ENCODE data around the gene PIGS.

DNA sequence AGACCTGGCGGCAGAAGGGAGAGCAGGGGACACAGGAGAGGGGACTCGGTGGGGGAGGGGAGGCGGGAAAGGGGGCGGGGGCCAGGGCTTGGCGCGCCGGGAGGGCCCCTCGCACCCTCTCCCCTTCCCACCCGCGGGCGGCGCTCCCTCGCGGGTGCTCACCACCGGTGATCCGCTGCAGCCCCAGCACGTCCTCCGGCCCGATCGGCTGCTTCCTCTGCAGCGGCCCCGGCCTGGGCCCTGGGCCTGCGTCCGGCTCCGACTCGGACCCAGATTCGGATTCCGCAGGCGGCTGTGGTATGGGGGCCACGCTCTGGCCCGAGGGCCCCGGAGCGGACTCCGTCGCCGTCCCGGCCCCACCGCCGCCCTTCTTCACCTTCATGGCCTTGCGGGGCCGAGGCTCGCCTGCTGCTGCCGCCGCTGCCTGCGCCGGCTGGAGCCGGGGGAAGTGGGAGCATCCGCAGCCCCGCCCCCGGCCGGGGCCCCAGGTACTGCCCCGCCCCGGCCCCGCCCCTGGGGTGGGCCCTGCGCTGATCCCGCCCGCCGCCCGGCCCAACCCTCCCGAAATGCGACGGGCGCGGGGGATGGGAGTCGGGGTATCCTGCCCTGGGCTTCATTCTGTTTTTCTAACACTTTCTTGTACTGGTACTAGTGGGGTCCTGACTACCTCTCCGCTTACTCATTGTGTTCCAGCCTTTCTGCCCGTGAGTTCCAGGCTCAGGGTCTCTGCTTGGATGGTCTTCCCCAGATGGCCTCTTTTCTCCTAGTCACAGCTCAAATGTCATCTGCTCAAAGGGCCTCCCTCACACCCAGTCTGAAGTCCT is 18.9 kb downstream of the PIGS start, which contains the start of gene UNC119:
- TF ChIP-seq, protein P1, sequence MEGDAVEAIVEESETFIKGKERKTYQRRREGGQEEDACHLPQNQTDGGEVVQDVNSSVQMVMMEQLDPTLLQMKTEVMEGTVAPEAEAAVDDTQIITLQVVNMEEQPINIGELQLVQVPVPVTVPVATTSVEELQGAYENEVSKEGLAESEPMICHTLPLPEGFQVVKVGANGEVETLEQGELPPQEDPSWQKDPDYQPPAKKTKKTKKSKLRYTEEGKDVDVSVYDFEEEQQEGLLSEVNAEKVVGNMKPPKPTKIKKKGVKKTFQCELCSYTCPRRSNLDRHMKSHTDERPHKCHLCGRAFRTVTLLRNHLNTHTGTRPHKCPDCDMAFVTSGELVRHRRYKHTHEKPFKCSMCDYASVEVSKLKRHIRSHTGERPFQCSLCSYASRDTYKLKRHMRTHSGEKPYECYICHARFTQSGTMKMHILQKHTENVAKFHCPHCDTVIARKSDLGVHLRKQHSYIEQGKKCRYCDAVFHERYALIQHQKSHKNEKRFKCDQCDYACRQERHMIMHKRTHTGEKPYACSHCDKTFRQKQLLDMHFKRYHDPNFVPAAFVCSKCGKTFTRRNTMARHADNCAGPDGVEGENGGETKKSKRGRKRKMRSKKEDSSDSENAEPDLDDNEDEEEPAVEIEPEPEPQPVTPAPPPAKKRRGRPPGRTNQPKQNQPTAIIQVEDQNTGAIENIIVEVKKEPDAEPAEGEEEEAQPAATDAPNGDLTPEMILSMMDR (IDR thresholded peaks at IDR 0.05) = peak in 1 of 6 experiments; percentile 5
- peak; percentile 70 to 77 for TF ChIP-seq POLR2A (IDR thresholded peaks at IDR 0.05)
